Mesenchymal stem cell (in vitro differentiated cells and primary cell): ENCODE data around the gene GBX1.
A peak's percentile ranks its signal among the peaks of the same experiment; 100 is the strongest.

Experiments
- DNase-seq: peaks from one replicate; pipeline ENCODE4 v3.0.0-alpha.2; 2013
- H2AFZ ChIP-seq: one replicate; pipeline ENCODE4 v1.6.1; 2013; ENCODE audit warnings: low read depth, mild to moderate bottlenecking, control low read depth, inconsistent platforms, low read length, moderate library complexity
- H2AK5ac ChIP-seq: 2 replicates; pipeline ENCODE4 v1.6.1; 2013; ENCODE audit warnings: low read length, moderate library complexity, mild to moderate bottlenecking, inconsistent platforms; ENCODE audit not compliant: severe bottlenecking
- H2BK120ac ChIP-seq: one replicate; pipeline ENCODE4 v1.6.1; 2013; ENCODE audit warnings: low read depth, mild to moderate bottlenecking, inconsistent platforms, low read length, moderate library complexity
- H2BK12ac ChIP-seq, 2 experiments: one replicate each; pipeline ENCODE4 v1.6.1; 2013; ENCODE audit warnings: inconsistent platforms in 2 of 2, low read length in 2 of 2, mild to moderate bottlenecking in 2 of 2, moderate library complexity in 2 of 2, control low read depth in 1 of 2
- H2BK15ac ChIP-seq: one replicate; pipeline ENCODE4 v1.6.1; 2013; ENCODE audit warnings: mild to moderate bottlenecking, low read depth, inconsistent platforms; ENCODE audit not compliant: poor library complexity, severe bottlenecking
- H2BK5ac ChIP-seq: 2 replicates; pipeline ENCODE4 v1.6.1; 2013; ENCODE audit warnings: low read depth, mild to moderate bottlenecking, low read length, control low read depth, inconsistent platforms; ENCODE audit not compliant: poor library complexity, severe bottlenecking
- H3K14ac ChIP-seq, 2 experiments: one replicate each; pipeline ENCODE4 v1.6.1; 2013; ENCODE audit warnings: inconsistent platforms in 2 of 2, low read length in 2 of 2, control low read depth in 1 of 2, mild to moderate bottlenecking in 1 of 2, moderate library complexity in 1 of 2
- H3K18ac ChIP-seq, 2 experiments: one replicate each; pipeline ENCODE4 v1.6.1; 2013; ENCODE audit warnings: inconsistent platforms in 2 of 2, low read length in 2 of 2, control low read depth in 1 of 2, low read depth in 1 of 2, mild to moderate bottlenecking in 1 of 2
- H3K23ac ChIP-seq, 2 experiments: one replicate each; pipeline ENCODE4 v1.6.1; 2013; ENCODE audit warnings: inconsistent platforms in 2 of 2, low read length in 2 of 2, mild to moderate bottlenecking in 2 of 2, moderate library complexity in 2 of 2, control low read depth in 1 of 2
- H3K27ac ChIP-seq: 2 replicates; pipeline ENCODE4 v1.5.1; 2013; ENCODE audit warnings: mild to moderate bottlenecking, moderate library complexity, low read length, control low read depth, inconsistent platforms; ENCODE audit not compliant: poor library complexity, severe bottlenecking
- H3K27me3 ChIP-seq, 2 experiments: 2 replicates each; pipeline versions ENCODE4 v1.6.1 to v1.7.0; 2013; ENCODE audit warnings: low read length in 2 of 2, mild to moderate bottlenecking in 2 of 2, moderate library complexity in 2 of 2, control low read depth in 1 of 2, inconsistent platforms in 1 of 2; ENCODE audit not compliant: control insufficient read depth in 1 of 2, insufficient read depth in 1 of 2
- H3K36me3 ChIP-seq, 2 experiments: 2 replicates each; pipeline versions ENCODE4 v1.6.1 to v1.7.0; 2013; ENCODE audit warnings: low read length in 2 of 2, control low read depth in 1 of 2, inconsistent platforms in 1 of 2, low read depth in 1 of 2, mild to moderate bottlenecking in 1 of 2; ENCODE audit not compliant: insufficient read depth in 2 of 2, control insufficient read depth in 1 of 2
- H3K4ac ChIP-seq, 2 experiments: one replicate each; pipeline ENCODE4 v1.6.1; 2013; ENCODE audit warnings: inconsistent platforms in 2 of 2, low read length in 2 of 2, mild to moderate bottlenecking in 2 of 2, moderate library complexity in 2 of 2, control low read depth in 1 of 2, low read depth in 1 of 2
- H3K4me1 ChIP-seq: 2 replicates; pipeline ENCODE4 v1.6.1; 2013; ENCODE audit warnings: low read depth, low read length, control low read depth; ENCODE audit not compliant: control insufficient read depth, insufficient read depth
- H3K4me2 ChIP-seq: 2 replicates; pipeline ENCODE4 v1.6.1; 2013; ENCODE audit warnings: low read length, mild to moderate bottlenecking, inconsistent platforms; ENCODE audit not compliant: poor library complexity, severe bottlenecking
- H3K4me3 ChIP-seq, 2 experiments: 2 replicates each; pipeline versions ENCODE4 v1.5.1 to v1.7.0; 2013; ENCODE audit warnings: low read length in 2 of 2, mild to moderate bottlenecking in 2 of 2, control low read depth in 1 of 2, low read depth in 1 of 2; ENCODE audit not compliant: insufficient read depth in 1 of 2
- H3K79me1 ChIP-seq: replicated peaks from 2 replicates; pipeline ENCODE4 v1.6.1; 2013; ENCODE audit warnings: mild to moderate bottlenecking, control low read depth, low read length, inconsistent platforms; ENCODE audit not compliant: poor library complexity, severe bottlenecking
- H3K9ac ChIP-seq: 2 replicates; pipeline ENCODE4 v1.7.0; 2013; ENCODE audit warnings: mild to moderate bottlenecking, low read length, moderate library complexity
- H3K9me3 ChIP-seq: 2 replicates; pipeline ENCODE4 v1.7.0; 2013; ENCODE audit warnings: mild to moderate bottlenecking, low read length; ENCODE audit not compliant: control insufficient read depth
- H4K8ac ChIP-seq: one replicate; pipeline ENCODE4 v1.6.1; 2013; ENCODE audit warnings: inconsistent platforms, mild to moderate bottlenecking, low read length, moderate library complexity
- H4K91ac ChIP-seq: one replicate; pipeline ENCODE4 v1.6.1; 2013; ENCODE audit warnings: mild to moderate bottlenecking, low read length, inconsistent platforms
- WGBS: methylation state at CpG from one replicate; pipeline ENCODE4 v1.1.7; 2013; ENCODE audit warnings: mixed read lengths; 5-methylcytosine and 5-hydroxymethylcytosine counted together

The GBX1 gene

DNA sequence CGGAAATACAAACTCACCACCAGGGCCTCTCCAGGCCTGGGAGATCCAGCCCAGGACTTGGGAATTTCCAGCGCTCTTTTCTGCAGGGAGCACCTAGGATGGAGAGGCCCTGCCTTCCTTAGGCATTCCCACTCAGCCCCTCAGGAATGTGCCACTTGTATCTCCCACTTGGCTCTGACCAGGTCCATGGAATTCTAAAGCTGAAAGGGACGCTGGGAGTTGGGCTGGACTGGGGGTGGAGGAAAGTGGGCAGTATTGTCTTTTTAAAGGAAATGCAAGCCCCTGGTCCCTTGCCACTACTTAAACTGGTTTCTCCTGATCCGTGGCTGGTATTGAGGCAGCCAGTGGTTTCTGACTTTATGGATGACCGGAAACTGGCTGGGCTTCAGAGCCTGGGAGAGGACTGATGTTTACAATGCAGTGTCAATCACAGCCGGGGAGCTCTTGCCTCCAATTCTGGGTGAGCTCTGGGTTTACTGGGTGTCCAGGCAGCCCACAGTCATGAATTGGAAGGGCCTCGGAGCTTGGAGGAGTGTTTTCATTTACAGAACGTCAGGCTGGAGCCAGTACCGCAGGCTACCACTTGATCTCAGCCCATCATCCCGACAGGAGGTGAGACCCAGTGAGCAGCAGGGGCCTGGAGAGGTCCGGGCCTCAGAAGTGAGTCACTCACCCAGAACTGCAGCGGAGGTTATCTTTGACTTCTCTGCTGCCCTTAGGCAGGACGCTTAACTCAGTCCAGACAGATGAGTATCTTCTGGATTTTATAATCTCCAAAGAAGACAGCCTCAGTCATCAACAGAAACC is 53.9 kb downstream of the GBX1 start:
- Histone ChIP-seq H3K4me1 (peaks cover 46% of the 10 kb centered on the region), H3K9ac (no peak overlapping the region), H4K91ac (peak overlapping the region; percentile 10), H3K14ac (no peak overlapping the region), H3K4me3 (no peak overlapping the region), H3K79me1 (peaks cover 54% of the 10 kb centered on the region), H3K36me3 (peaks cover 9 to 39% of the 10 kb centered on the region in 2 experiments), H3K23ac (no peak overlapping the region), H2BK120ac (peak overlapping the region; percentile 1), H2AFZ (no peak overlapping the region), H3K9me3 (no peaks in the 10 kb centered on the region), H3K27ac (peak overlapping the region; percentile 91), H2BK15ac (no peak overlapping the region), H2BK12ac (no peak overlapping the region), H3K18ac (no peak overlapping the region), H3K4ac (peak overlapping the region; percentile 34 to 39), H3K4me2 (peak overlapping the region; percentile 86), H2AK5ac (peak overlapping the region; percentile 37), H4K8ac (no peak overlapping the region), H3K27me3 (no peaks in the 10 kb centered on the region), H2BK5ac (no peak overlapping the region)
- under 1% methylated on average over 13 of the region's 13 CpGs for WGBS
- DNase-seq: peak; percentile 94

DNA sequence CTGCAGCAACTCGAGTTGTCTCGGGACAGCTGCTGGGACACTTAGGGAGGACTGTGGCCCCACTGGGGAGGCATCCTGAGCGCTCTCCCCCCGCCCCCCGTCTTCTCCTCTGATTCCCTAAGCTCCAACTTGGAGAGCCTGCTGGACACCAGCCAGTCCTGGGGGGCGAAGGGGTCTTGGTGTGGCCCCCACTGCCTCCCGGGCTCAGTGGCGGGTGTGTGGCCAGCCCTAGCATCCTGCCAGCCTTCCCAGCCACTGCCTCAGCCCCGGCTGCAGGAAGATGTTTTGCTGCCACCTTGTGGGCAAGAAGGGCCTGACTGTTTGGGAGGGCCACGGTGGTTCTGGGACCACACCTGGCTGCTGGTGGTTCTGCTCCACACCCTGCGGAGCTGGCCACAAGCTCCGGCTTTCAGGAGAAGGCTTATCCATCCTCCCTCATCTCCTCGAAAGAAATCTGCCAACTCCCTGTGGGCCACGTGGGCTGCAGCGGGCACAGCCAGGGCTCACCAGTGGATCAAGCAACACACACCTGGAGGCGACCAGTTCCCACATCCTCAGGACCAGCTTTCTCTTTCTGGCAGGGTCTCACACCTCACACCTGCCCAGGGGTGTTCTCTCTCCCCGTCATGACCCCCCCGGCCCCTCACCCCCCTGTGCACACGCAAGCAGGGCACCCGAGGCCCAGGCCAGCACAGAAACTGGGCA is 56.4 kb downstream of the GBX1 start:
- no peak overlapping the region for H2BK5ac ChIP-seq
- H2AFZ ChIP-seq: no peak overlapping the region
- DNase-seq: peak; percentile 76
- no peaks in the 10 kb centered on the region for H3K9me3 ChIP-seq
- WGBS: 41% methylated on average over 20 of the region's 20 CpGs
- no peak overlapping the region for H3K27ac ChIP-seq
- peak overlapping the region in 1 of 2 experiments; percentile 22 for H3K4ac ChIP-seq
- H3K27me3 ChIP-seq: no peaks in the 10 kb centered on the region
- no peak overlapping the region for H3K4me3 ChIP-seq
- peak overlapping the region; percentile 19 for H2BK15ac ChIP-seq
- no peak overlapping the region for H3K14ac ChIP-seq
- no peak overlapping the region for H3K18ac ChIP-seq
- peaks cover 49% of the 10 kb centered on the region for H3K79me1 ChIP-seq
- peak overlapping the region; percentile 76 for H4K8ac ChIP-seq
- no peak overlapping the region for H2BK120ac ChIP-seq
- H2BK12ac ChIP-seq: peak overlapping the region in 1 of 2 experiments; percentile 37
- no peak overlapping the region for H3K23ac ChIP-seq
- H3K9ac ChIP-seq: peak overlapping the region; percentile 78
- peaks cover 38% of the 10 kb centered on the region for H3K4me1 ChIP-seq
- peak overlapping the region; percentile 23 for H4K91ac ChIP-seq
- H2AK5ac ChIP-seq: peak overlapping the region; percentile 43
- no peak overlapping the region for H3K4me2 ChIP-seq
- H3K36me3 ChIP-seq: peaks cover 3 to 23% of the 10 kb centered on the region in 2 experiments

DNA sequence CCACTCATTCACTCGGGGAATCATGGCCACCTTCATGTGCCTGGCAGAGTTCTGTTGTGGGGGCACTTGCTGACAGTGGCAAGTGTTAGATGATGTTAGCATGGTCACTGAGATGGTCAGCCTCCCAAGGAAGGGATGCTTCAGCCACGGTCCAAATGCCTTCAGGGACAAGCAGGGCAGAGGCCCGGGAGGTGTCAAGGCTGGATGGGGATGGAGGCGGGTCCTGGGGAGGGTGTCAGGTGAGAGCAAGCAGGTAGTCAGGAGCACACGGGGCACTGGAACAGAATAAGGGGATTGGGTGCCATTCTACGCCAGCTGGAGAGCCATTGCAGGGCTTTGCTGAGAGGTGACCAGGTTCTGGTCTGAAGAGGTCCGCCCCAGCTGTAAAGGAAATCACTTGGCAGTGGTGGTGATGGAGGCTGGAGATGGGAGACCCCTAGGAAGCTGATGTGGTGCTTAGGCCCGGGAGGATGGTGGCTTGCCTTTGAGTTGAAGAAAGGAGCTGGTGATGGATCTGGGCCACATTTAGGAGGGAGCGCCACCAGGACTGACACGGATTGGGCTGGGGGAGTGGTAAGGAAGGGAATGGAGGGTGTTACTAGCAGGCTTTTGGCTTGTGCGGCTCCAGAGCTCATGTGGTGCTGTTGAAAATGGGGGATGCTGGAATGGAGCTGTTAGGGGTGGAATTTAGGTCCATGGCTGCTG is 57.1 kb downstream of the GBX1 start:
- no peak overlapping the region for H4K91ac ChIP-seq
- H2BK15ac ChIP-seq: peak overlapping the region; percentile 19
- no peak overlapping the region for H3K27ac ChIP-seq
- peak overlapping the region in 1 of 2 experiments; percentile 26 for H3K18ac ChIP-seq
- no peak for DNase-seq
- peaks cover 3 to 22% of the 10 kb centered on the region in 2 experiments for H3K36me3 ChIP-seq
- no peak overlapping the region for H2AK5ac ChIP-seq
- H2BK120ac ChIP-seq: no peak overlapping the region
- no peaks in the 10 kb centered on the region for H3K27me3 ChIP-seq
- H2AFZ ChIP-seq: no peak overlapping the region
- 91% methylated on average over 11 of the region's 11 CpGs for WGBS
- H3K4me1 ChIP-seq: peaks cover 33% of the 10 kb centered on the region
- peak overlapping the region in 1 of 2 experiments; percentile 30 for H3K4me3 ChIP-seq
- no peak overlapping the region for H4K8ac ChIP-seq
- H2BK12ac ChIP-seq: peak overlapping the region in 1 of 2 experiments; percentile 12
- no peaks in the 10 kb centered on the region for H3K9me3 ChIP-seq
- peak overlapping the region in 1 of 2 experiments; percentile 28 for H3K23ac ChIP-seq
- H3K79me1 ChIP-seq: peaks cover 46% of the 10 kb centered on the region
- H3K4me2 ChIP-seq: no peak overlapping the region
- H3K14ac ChIP-seq: no peak overlapping the region
- H3K4ac ChIP-seq: no peak overlapping the region
- H3K9ac ChIP-seq: peak overlapping the region; percentile 78
- H2BK5ac ChIP-seq: no peak overlapping the region
